H1 (cell line): ENCODE data around the gene TEX36. TPM values are rescaled to one million over a fixed set of nuclear protein-coding genes. Genes with fewer than 3 reads are reported as not detected.
A peak's percentile ranks its signal among the peaks of the same experiment; 100 is the strongest.

Experiments used
- CTCF ChIA-PET: fragments of 300-600 bp; sonication (Branson Sonifier 250); formaldehyde crosslinking; loops from one replicate; lab custom pipeline; 2021; ENCODE audit not compliant: partially characterized antibody; lab: Charles Lee
- POLR2A ChIA-PET: fragments of 300-600 bp; sonication (Branson Sonifier 250); formaldehyde crosslinking; loops from one replicate; lab custom pipeline; 2021; ENCODE audit warnings: inconsistent platforms; ENCODE audit not compliant: partially characterized antibody; lab: Charles Lee
- DNase-seq, 2 experiments: peaks; one replicate each; pipeline versions ENCODE4 v3.0.0 to v3.0.0-alpha.2; 2010 to 2022; ENCODE audit warnings: low spot score in 2 of 2, low read depth in 1 of 2, mixed read lengths in 1 of 2
- FAIRE-seq: peaks from 2 replicates; lab custom pipeline; 2011; peaks lifted over from hg19 to GRCh38; lab: Jason Lieb, UNC
- H2AFZ ChIP-seq: 2 replicates; pipeline ENCODE4 v1.8.1; 2012; ENCODE audit warnings: low read length, inconsistent platforms
- H2AK5ac ChIP-seq: 2 replicates; pipeline ENCODE4 v1.6.1; 2013; ENCODE audit warnings: low read depth, low read length
- H2BK120ac ChIP-seq: replicated peaks from 2 replicates; pipeline ENCODE3; 2013; ENCODE audit warnings: low read depth, low read length, inconsistent platforms
- H2BK12ac ChIP-seq: 2 replicates; pipeline ENCODE4 v1.6.1; 2013; ENCODE audit warnings: low read depth, low read length
- H2BK15ac ChIP-seq: 2 replicates; pipeline ENCODE4 v1.6.1; 2013; ENCODE audit warnings: low read length
- H2BK20ac ChIP-seq: 2 replicates; pipeline ENCODE4 v1.6.1; 2013; ENCODE audit warnings: low read length
- H2BK5ac ChIP-seq: 2 replicates; pipeline ENCODE4 v1.6.1; 2013; ENCODE audit warnings: low read depth, low read length
- H3K14ac ChIP-seq: 2 replicates; pipeline ENCODE4 v1.6.1; 2013; ENCODE audit warnings: inconsistent platforms; ENCODE audit not compliant: insufficient read length
- H3K18ac ChIP-seq: 2 replicates; pipeline ENCODE4 v1.6.1; 2013; ENCODE audit warnings: low read length; ENCODE audit errors: extremely low read depth
- H3K23ac ChIP-seq: 2 replicates; pipeline ENCODE4 v1.6.1; 2013; ENCODE audit warnings: inconsistent platforms; ENCODE audit not compliant: insufficient read length
- H3K23me2 ChIP-seq: 2 replicates; pipeline ENCODE4 v1.6.1; 2013; ENCODE audit warnings: low read depth, low read length
- H3K27ac ChIP-seq: 2 replicates; pipeline ENCODE4 v1.6.1; 2011; ENCODE audit warnings: low read depth, low read length, inconsistent platforms
- H3K27me3 ChIP-seq, 4 experiments: replicated peaks in 1 of 4; 1 replicate in 1 of 4; 2 replicates in 3 of 4; pipeline versions ENCODE4 v1.6.1 to v1.8.1; 2011 to 2013; ENCODE audit warnings: low read length in 3 of 4, mild to moderate bottlenecking in 3 of 4, inconsistent platforms in 2 of 4, mixed read lengths in 2 of 4, moderate library complexity in 1 of 4; ENCODE audit not compliant: control insufficient read depth in 3 of 4, insufficient read depth in 3 of 4; ENCODE audit errors: extremely low read depth in 1 of 4
- H3K36me3 ChIP-seq, 4 experiments: 2 replicates each; pipeline versions ENCODE4 v1.6.1 to v1.8.1; 2011 to 2013; ENCODE audit warnings: mild to moderate bottlenecking in 4 of 4, low read length in 3 of 4, moderate library complexity in 2 of 4, control low read depth in 1 of 4, inconsistent platforms in 1 of 4; ENCODE audit not compliant: insufficient read depth in 4 of 4, control insufficient read depth in 2 of 4
- H3K4ac ChIP-seq: replicated peaks from 2 replicates; pipeline ENCODE3; 2013; ENCODE audit warnings: low read length, low read depth, mixed read lengths, inconsistent platforms; ENCODE audit not compliant: insufficient read length
- H3K4me1 ChIP-seq, 4 experiments: replicated peaks in 1 of 4; 1 replicate in 1 of 4; 2 replicates in 3 of 4; pipeline versions ENCODE4 v1.6.1 to v1.8.1; 2011 to 2013; ENCODE audit warnings: low read length in 3 of 4, inconsistent platforms in 2 of 4, mixed read lengths in 1 of 4; ENCODE audit not compliant: insufficient read depth in 4 of 4, control insufficient read depth in 3 of 4
- H3K4me2 ChIP-seq, 2 experiments: 2 replicates each; pipeline versions ENCODE4 v1.6.1 to v1.8.1; 2011 to 2013; ENCODE audit warnings: low read depth in 2 of 2, low read length in 2 of 2, control low read depth in 1 of 2, inconsistent platforms in 1 of 2, mild to moderate bottlenecking in 1 of 2; ENCODE audit not compliant: insufficient read depth in 1 of 2
- H3K4me3 ChIP-seq, 4 experiments: fragments of 200-600, 300-600 bp in 1 of 4; sonication (generic), shearing (Covaris generic), sonication (Bioruptor Twin) in 1 of 4; 2 replicates each; pipeline versions ENCODE4 v1.5.1 to v1.8.1; 2011 to 2016; ENCODE audit warnings: low read length in 4 of 4, low read depth in 3 of 4, control low read depth in 2 of 4, inconsistent platforms in 2 of 4, mild to moderate bottlenecking in 2 of 4, mixed read lengths in 1 of 4, moderate library complexity in 1 of 4; ENCODE audit not compliant: insufficient read depth in 2 of 4; ENCODE audit errors: extremely low read depth in 1 of 4
- H3K56ac ChIP-seq: replicated peaks from 2 replicates; pipeline ENCODE3; 2013; ENCODE audit warnings: low read depth, mild to moderate bottlenecking, mixed read lengths, low read length, inconsistent platforms; ENCODE audit not compliant: insufficient read length
- H3K79me1 ChIP-seq: 2 replicates; pipeline ENCODE4 v1.6.1; 2013; ENCODE audit warnings: low read depth, low read length, control low read depth
- H3K79me2 ChIP-seq, 2 experiments: 2 replicates each; pipeline versions ENCODE4 v1.6.1 to v1.8.1; 2012 to 2013; ENCODE audit warnings: low read length in 2 of 2, mild to moderate bottlenecking in 2 of 2, inconsistent platforms in 1 of 2; ENCODE audit not compliant: insufficient read depth in 2 of 2, control insufficient read depth in 1 of 2
- H3K9ac ChIP-seq, 4 experiments: replicated peaks in 1 of 4; 1 replicate in 1 of 4; 2 replicates in 3 of 4; pipeline versions ENCODE4 v1.6.1 to v1.8.1; 2011 to 2013; ENCODE audit warnings: low read depth in 3 of 4, low read length in 3 of 4, control low read depth in 2 of 4, mild to moderate bottlenecking in 2 of 4, moderate library complexity in 2 of 4, inconsistent platforms in 1 of 4; ENCODE audit errors: extremely low read depth in 1 of 4
- H3K9me3 ChIP-seq, 2 experiments: 2 replicates each; pipeline versions ENCODE4 v1.6.1 to v1.8.1; 2012 to 2013; ENCODE audit warnings: mild to moderate bottlenecking in 2 of 2, moderate library complexity in 2 of 2, control low read depth in 1 of 2, inconsistent platforms in 1 of 2, low read depth in 1 of 2, low read length in 1 of 2, mixed read lengths in 1 of 2; ENCODE audit not compliant: insufficient read depth in 2 of 2
- H4K20me1 ChIP-seq, 2 experiments: replicated peaks in 1 of 2; 2 replicates each; pipeline versions ENCODE3 to v1.8.1; 2011 to 2013; ENCODE audit warnings: inconsistent platforms in 2 of 2, low read length in 2 of 2, mild to moderate bottlenecking in 1 of 2; ENCODE audit not compliant: insufficient read depth in 2 of 2, control insufficient read depth in 1 of 2
- H4K5ac ChIP-seq: 2 replicates; pipeline ENCODE4 v1.6.1; 2013; ENCODE audit warnings: low read length, low read depth, mixed read lengths, inconsistent platforms; ENCODE audit not compliant: insufficient read length
- H4K8ac ChIP-seq: 2 replicates; pipeline ENCODE4 v1.8.0; 2013; ENCODE audit warnings: mild to moderate bottlenecking, moderate library complexity, low read length, inconsistent platforms; ENCODE audit not compliant: insufficient read depth; ENCODE audit errors: extremely low read depth
- H4K91ac ChIP-seq: replicated peaks from 2 replicates; pipeline ENCODE3; 2013; ENCODE audit warnings: low read length, mixed read lengths, inconsistent platforms; ENCODE audit not compliant: insufficient read length
- CBX8 ChIP-seq: fragments of 300-800, 300-1000 bp; sonication (generic); IDR thresholded peaks from 2 replicates; pipeline ENCODE4 v1.7.1; 2016; ENCODE audit warnings: low read depth, low read length, borderline replicate concordance
- CTBP2 ChIP-seq: IDR thresholded peaks from 2 replicates; pipeline ENCODE4 v1.7.0; 2011; ENCODE audit warnings: borderline replicate concordance, mild to moderate bottlenecking, moderate library complexity, mixed read lengths, low read length; ENCODE audit not compliant: insufficient read depth, insufficient read length
- EZH2 ChIP-seq: fragments of 200-600 bp; sonication (generic); IDR thresholded peaks from 2 replicates; pipeline ENCODE4 v1.7.1; 2012; ENCODE audit warnings: low read depth, mild to moderate bottlenecking, moderate library complexity, low read length, inconsistent platforms; ENCODE audit not compliant: severe bottlenecking
- HDAC2 ChIP-seq, 2 experiments: fragments of 300-600 bp in 1 of 2; sonication (generic) in 1 of 2; IDR thresholded peaks; 2 replicates each; pipeline ENCODE4 v1.6.1; 2011 to 2012; ENCODE audit warnings: low read depth in 2 of 2, low read length in 2 of 2, mild to moderate bottlenecking in 2 of 2, moderate library complexity in 2 of 2, borderline replicate concordance in 1 of 2, inconsistent platforms in 1 of 2
- JUN ChIP-seq: IDR thresholded peaks from 2 replicates; pipeline ENCODE4 v1.6.1; 2011; ENCODE audit warnings: low read depth, mild to moderate bottlenecking, improper control_type of control experiment, low read length
- RNF2 ChIP-seq: fragments of 200-900, 300-1000 bp; sonication (generic); IDR thresholded peaks from 2 replicates; pipeline ENCODE4 v1.7.1; 2016; ENCODE audit warnings: borderline replicate concordance, low read depth, mild to moderate bottlenecking, antibody characterized with exemption, low read length; ENCODE audit not compliant: poor library complexity, severe bottlenecking; ENCODE audit errors: missing control alignments
- SIRT6 ChIP-seq: IDR thresholded peaks from one replicate; pipeline ENCODE4 v1.7.1; 2012; ENCODE audit warnings: low read length, inconsistent platforms
- SP1 ChIP-seq: IDR thresholded peaks from 2 replicates; pipeline ENCODE4 v1.6.1; 2011; ENCODE audit warnings: low read depth, low read length
- SRF ChIP-seq: IDR thresholded peaks from 2 replicates; pipeline ENCODE4 v1.6.1; 2011; ENCODE audit warnings: mild to moderate bottlenecking, low read depth, low read length, moderate library complexity
- TCF12 ChIP-seq: IDR thresholded peaks from 2 replicates; pipeline ENCODE4 v1.6.1; 2011; ENCODE audit warnings: low read depth, mild to moderate bottlenecking, low read length
- WGBS, 2 experiments: shearing (Covaris generic) in 1 of 2; methylation state at CpG; one replicate each; pipeline versions ENCODE4 v1.1.6 to v1.1.7; 2013 to 2015; ENCODE audit warnings: low lambda C conversion rate in 2 of 2, mixed read lengths in 2 of 2, inconsistent platforms in 1 of 2, low coverage in 1 of 2, missing lambda C conversion rate in 1 of 2; ENCODE audit not compliant: insufficient replicate concordance in 2 of 2, insufficient coverage in 1 of 2, insufficient read length in 1 of 2; ENCODE audit errors: extremely low coverage in 1 of 2, missing lambda C conversion rate in 1 of 2; 5-methylcytosine and 5-hydroxymethylcytosine counted together
- polyA plus RNA-seq, 7 experiments: library from polyadenylated mRNA; depleted of rRNA in 3 of 7; stranded (reverse) in 5 of 7; unstranded in 2 of 7; fragments of >200 nt in 5 of 7; fragments of 200-250 nt in 2 of 7; gene quantifications; 1 replicate in 5 of 7; 2 replicates in 1 of 7; 4 replicates in 1 of 7; pipeline versions ENCODE4 v1.2.1 to v1.2.3, GENCODE V29; 2011 to 2013; ENCODE audit warnings: missing spikeins in 2 of 7, mixed read lengths in 2 of 7
- total RNA-seq: library from RNA; stranded (reverse); fragmentation: NEBNext Ultra II Directional; extraction: Animal tissue kit (Norgen Biotek cat#: 25700); gene quantifications from 2 replicates; pipeline ENCODE4 v1.2.1, GENCODE V29; 2021

The TEX36 gene
- total and polyA plus RNA-seq, 2 of the 8 experiments (the other 6 are each of a cell fraction or from before 2014, with no cell fraction given), result not detected

DNA sequence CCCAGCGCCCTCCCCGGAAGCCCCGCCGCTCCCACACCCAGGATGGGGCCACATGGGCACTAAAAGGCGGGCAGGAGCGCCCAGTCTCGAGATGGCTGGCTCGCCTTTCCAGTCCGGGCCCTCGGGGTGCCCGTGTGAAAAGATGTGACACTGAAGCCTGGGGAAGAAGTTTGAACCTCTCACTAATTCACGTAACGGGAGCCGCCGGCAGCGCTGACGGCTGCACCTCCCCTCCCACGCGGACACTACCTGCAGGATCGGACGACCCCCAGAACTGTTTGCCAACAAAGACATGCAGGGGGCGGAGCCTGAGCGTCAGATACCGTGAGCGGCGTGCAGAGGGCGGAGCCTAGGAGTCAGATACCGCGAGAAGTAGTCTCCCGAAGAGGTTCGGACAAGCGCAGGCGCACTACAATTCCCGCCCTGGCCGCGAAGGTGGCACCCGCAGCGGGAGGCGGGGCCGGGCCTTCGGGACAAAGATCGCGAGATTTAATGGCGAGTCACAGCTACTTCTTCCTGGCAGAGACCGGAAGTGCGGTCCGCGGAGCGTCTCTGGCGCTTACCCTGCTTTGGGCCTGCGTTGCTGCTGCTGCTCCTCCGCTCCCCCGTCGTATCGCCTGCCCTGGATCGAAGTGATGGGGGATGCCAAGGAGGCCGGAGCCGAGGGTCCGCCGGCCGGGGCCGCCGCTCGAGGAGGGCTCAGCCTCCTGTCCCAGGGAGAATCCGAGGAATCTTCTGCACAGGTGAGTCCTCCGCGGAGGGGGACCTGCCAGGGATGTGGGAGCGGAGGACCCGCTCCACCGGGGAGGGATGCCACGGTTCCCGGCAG is 36.4 kb upstream of the TEX36 start, which contains the start of gene EDRF1:
Gene EDRF1, plus strand, starts transcription at position 537 of the 829 bp plus-strand sequence. Its CDS starts 99 bp downstream, at position 636.
- CTCF ChIA-PET, result interaction anchor here (0.7 kb wide), 1 partner anchor 249 kb away, joined by 3 read pairs; no protein-coding TSS in a partner anchor
- Histone ChIP-seq H3K14ac (no peak within 1 kb of the TSS), H3K23ac (peak within 1 kb of the TSS; percentile 93), H3K4ac (no peak within 1 kb of the TSS), H3K18ac (peak within 1 kb of the TSS; percentile 87; the same call in 1 of the 2 replicates), H2AK5ac (no peak within 1 kb of the TSS), H4K8ac (peak within 1 kb of the TSS; percentile 96; the same call in 1 of the 2 replicates), H3K4me3 (peak within 1 kb of the TSS; percentile 84 to 99 (median 98)), H3K56ac (peak within 1 kb of the TSS; percentile 39), H3K23me2 (peaks cover 2% of the 10 kb centered on the region), H2BK5ac (peak within 1 kb of the TSS; percentile 87; the same call in 1 of the 2 replicates), H3K9me3 (peaks cover 0 to 4% of the 10 kb centered on the region in 2 experiments; a peak in 1 of 4 replicates), H4K20me1 (peaks cover 1 to 3% of the 10 kb centered on the region in 2 experiments), H3K36me3 (peaks cover 6 to 34% (median 21%) of the 10 kb centered on the region in 4 experiments), H2AFZ (peak within 1 kb of the TSS; percentile 59), H3K27ac (peak within 1 kb of the TSS; percentile 87), H2BK15ac (no peak within 1 kb of the TSS), H3K4me1 (peaks cover 0 to 2% (median 0%) of the 10 kb centered on the region in 4 experiments; a peak in 2 of 7 replicates), H3K79me2 (peaks cover 0 to 23% of the 10 kb centered on the region in 2 experiments; a peak in 2 of 4 replicates), H2BK20ac (no peak within 1 kb of the TSS), H3K9ac (peak within 1 kb of the TSS; percentile 92 to 98 (median 96)), H3K27me3 (no peaks in the 10 kb centered on the region), H4K91ac (peak within 1 kb of the TSS; percentile 0), H3K4me2 (peak within 1 kb of the TSS; percentile 78 to 86), H4K5ac (no peak within 1 kb of the TSS), H2BK120ac (no peak within 1 kb of the TSS), H3K79me1 (no peaks in the 10 kb centered on the region; the same call in 1 of the 2 replicates), H2BK12ac (no peak within 1 kb of the TSS; the same call in 1 of the 2 replicates)
- FAIRE-seq, result peak; percentile 7
- POLR2A ChIA-PET, result interaction anchor here (0.6 to 1.6 kb wide), 12 partner anchors 11 to 348 kb away, joined by 3 to 5 read pairs (median 3); partner anchors contain the start of gene TEX36
- DNase-seq, result peak; percentile 98
- WGBS, 2 experiments, result 1% methylated on average over 68 of the region's 72 CpGs; no CpG with 5 or more reads in 1 of the 2 experiments
- TF ChIP-seq CBX8, result no peak
- TF ChIP-seq EZH2, result no peak
- no peak for TF ChIP-seq TCF12
- no peak for TF ChIP-seq CTBP2
- no peak for TF ChIP-seq JUN
- no peak for TF ChIP-seq SRF
- TF ChIP-seq SIRT6, result no peak
- TF ChIP-seq HDAC2 (IDR thresholded peaks at IDR 0.05; ENCODE audit: borderline replicate concordance in 1 of 2, low read depth in 2 of 2, low read length in 2 of 2), result peak in 1 of 2 experiments; percentile 76; a peak in 1 of 4 replicates
- TF ChIP-seq SP1, result no peak
- TF ChIP-seq RNF2, result peak; percentile 42
